ENCODE measurements around the gene CHGA.

Gene CHGA

DNA sequence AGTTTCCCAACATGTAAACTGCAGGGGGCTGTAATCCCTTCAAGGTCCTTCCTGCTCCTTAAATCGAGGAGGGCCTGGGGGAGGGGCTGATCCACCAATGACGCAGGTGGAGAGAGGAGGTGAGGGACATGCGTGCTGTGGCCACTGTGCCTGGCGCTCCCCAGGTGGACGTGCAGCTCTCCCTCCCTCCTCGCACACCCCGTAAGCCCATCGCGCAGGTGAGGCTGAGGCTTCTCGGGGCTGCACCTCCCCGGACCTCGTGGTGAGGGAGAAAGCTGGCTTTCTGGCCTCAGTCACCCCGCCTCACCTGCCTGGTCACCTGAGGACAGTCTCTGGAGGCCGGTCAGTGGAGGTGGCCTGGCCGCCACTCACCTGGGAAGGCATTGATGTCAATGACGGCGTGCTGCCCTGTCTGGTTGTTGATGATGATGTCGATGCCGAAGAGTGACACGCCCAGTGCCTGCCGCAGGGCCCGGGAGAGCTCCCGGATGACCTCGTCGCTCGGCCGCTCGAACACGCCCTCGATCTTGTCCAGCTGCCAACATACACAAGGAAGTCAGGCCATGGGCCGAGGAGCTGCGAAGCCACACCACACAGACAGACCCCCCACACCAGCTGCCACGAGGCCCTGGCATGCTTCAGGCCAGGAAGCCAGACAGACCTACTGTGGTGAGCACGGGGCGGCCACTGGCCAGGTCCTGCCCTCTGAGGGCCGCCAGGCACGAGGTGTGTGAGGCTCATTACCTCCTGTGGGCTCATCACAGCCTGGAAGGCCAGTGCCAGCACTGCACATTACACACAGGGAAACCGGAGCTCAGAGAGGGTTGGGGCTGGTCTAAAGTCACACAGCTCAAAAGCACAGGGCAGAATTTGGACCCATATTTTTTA is 23.3 kb downstream of the CHGA start:
- DNase-seq: no peak

DNA sequence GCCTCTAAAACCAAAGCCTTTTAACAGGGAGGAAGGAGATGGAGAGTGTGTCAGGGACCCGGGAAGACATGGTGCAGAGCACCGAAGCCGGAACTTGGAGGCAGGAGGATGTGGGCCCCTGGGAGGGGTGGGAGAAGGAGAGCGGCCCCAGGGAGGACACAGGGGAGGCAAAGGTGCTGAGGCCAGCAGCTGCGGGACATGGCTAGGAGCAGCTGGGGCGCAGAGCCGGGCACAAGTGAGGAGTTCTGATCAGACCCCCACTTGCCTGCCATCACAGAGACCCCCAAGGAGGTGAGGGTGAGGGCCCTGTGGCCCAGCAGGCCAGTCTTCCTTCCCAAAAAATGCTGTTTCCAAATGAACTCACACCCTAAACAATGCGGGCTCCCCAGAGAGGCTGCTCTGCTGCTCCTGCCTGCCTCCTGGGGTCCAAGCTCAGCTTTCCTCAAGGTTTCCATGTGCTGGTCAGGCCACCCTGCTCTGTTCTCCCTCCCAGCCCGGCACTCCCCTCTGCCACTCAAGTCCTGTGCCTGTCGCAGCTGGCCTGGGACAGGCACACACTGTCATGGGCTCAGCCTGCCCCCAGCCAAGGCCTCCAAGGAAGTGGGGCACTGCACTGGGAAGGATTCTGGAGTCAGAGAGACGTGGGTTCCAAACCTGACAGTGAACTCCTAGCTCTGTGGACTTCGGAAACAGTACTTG is 24.0 kb downstream of the CHGA start:
- DNase-seq: no peak

DNA sequence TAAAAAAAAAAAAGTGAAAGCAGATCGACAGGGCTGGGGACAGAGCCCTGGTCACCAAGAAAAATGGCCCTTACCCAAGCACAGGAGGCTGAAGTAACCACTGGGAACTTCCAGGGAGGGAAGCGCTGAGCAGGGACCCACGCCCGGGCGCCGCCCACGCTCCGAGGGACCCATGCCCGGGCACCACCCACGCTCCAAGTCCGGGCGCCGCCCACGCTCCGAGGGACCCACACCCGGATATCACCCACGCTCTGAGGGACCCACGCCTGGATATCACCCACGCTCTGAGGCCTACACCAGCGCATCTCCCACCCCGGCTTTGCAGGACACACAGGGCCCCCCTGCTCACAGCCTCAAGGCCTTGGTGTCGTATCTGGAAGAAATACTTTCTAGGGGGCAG is 25.7 kb downstream of the CHGA start:
- DNase-seq: no peak

DNA sequence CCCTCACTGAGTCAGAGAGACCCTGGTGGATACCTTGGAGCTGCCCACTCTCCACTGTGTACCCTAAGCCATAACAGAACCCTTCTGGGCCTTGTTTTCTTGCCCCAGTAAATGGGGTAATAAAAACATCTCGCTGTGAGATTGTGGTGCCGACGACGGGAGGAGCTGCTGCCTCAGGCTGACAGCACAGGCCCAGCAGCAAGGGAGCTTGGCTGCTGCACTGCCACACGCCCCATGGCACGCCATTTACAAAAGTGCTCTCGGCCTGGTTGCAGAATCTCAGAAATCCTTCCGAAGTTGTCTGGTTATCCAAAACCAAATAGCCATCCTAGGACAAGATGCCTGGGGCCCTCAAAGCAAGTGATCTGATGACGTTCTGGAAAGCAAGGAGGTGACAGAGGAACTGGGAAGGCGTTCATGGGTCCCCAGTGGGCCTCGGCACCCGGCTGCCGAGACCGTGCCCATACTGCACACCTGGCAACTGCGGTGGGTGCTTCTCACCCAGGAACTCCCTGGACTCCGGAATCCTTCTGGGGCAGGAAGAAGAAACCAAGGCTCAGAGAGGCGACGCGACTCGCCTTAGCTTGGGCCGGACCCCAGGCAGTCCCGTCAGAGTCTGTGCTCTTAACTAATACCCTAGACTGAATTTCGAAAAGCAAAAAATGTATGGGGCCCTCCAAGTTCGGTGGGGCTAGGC is 26.7 kb downstream of the CHGA start:
- DNase-seq: no peak

DNA sequence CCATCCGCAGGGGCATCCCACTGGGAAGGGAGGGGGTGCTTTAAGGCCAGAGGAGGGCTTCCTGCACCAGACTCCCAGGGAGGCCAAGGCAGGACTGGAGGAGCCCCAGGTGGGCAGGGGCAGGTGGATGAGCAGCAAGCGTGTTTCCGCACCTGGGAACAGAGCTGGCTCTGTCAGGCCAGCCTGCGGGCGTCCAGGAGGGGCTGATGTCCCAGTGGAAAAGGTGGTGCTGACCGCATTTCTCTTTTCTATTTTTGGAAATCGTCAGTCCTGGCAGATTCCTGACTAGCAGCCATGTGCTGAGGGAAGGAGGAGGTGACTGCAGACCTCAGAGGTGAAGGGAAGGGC is 27.2 kb downstream of the CHGA start:
- DNase-seq: no peak

DNA sequence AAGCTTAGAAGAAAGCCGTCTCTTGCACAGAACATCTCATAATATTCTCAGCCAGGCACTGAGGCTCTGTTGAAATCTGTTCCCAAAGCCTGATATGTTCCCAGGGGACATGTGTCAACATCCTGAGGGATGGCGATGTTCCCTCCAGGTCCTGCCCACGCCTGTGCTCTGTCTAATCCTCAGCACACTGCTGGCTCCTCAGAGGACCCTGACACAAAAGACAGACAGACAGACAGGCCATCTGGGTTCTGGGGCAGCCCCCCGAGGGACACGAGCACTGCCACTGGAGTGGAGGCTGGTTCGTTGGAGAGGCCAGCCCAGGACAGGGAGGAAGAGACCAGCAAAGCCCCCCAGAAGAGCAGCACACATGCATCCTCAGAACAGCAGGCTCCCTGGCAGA is 27.8 kb downstream of the CHGA start:
- DNase-seq: no peak

DNA sequence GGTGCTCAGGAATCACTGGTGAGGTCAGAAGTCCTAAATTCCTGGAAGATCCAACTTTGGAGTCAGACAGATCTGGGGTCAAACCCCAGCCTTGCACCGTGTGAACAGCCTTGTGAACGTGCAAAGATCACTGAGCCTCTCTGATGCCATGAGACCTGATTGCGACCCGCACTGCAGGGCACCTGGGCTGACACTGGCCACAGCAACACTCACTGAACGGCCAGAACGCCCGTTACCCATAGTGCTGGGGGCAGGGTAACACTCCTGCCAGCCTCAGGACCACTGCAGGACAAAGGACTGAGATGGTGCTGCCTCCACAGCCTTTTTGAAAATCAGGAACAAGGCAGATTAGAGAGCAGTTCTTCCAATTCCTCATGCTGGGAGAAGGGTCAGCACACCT is 28.3 kb downstream of the CHGA start:
- DNase-seq: no peak

DNA sequence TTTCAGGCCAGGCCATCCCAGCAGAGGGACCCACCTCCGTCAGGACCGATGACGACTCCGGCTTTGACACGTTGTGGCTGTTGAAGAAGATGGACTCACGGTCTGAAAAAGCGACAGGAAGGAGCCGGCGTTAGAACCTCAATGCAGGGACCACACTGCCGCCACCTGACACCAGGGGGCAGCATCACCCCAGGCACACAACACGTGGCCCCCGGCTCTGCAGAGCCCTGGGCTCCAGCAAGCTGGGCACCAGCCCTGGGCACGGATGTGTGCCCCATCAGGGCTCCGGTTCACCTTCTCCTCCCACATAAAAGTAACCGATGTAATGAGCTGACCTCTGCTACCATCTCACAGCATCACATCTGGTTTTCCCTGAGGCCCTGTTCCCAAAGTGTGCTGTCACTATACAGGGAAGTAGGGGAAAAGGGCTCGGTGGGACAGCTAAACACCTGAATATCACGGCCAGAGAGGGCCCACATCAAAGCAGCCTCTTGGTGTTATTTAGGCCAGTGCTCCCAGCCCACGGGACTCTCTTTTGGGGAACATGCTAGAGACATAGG is 29.0 kb downstream of the CHGA start:
- no peak for DNase-seq

- no peak for DNase-seq
Observed at GRCh38 chr14:92952481-92953298, 29.7 kb downstream of the CHGA start.

- no peak for DNase-seq
Observed at GRCh38 chr14:92953526-92953925, 30.6 kb downstream of the CHGA start.

DNA sequence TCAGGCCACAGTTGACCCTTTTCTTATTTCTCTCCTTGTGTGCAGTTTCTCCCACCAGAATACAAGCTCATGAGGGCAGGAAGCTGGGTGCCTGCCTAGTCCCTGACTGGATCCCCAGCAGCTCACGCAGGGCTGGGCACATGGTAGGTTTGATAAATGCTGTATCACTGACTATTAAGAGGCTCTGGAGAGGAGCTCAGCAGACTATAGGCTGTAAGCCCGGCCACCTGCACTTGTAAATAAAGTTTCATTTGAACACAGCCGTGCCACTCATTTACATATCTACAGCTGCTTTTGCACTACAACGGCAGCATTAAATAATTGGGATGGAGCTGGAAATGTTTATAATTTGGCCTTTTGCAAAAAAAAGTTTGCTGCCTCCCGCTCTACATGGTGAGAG is 32.0 kb downstream of the CHGA start:
- no peak for DNase-seq

DNA sequence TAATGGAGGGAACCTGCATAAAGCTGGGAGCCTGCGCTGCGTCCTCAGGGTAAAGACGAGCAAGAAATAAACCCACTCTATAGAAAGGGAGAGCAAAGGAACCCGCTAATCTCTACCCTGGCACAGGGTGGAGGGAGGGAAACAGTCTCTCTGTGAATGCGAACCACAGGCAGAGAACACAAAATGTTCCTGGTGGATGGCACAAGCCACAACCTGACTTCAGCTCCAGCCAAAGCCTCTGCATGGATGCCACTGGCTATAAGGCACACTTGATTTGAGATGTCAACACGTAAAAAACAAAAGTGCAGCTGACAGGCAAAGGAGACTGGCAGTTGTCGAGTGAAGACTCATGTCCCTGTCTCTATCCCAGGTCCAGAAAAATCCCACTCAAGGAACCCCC is 32.4 kb downstream of the CHGA start:
- DNase-seq: no peak

GRCh38 chr14:92956961-92957360 is 34.0 kb downstream of the CHGA start:
- DNase-seq: no peak

- no peak for DNase-seq
Observed at GRCh38 chr14:92958373-92959188, 35.6 kb downstream of the CHGA start.

DNA sequence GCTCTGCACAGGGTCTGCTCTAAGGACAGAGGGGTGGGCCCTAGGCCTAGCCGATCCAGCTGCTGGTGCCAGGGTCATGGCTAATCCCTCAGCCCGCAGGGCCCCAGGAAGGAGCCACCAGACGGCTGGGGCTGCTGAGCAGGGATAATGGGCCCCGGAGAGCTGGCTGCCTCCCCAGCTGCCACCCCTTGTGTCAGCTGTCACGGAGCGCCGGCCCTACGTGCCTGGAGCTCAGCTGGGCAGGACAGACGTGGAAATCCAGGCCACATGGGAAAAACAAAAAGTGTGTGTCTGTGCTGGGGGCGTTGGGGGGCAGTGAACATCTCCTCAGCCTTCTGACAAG is 36.2 kb downstream of the CHGA start:
- no peak for DNase-seq

- DNase-seq: no peak
Observed at GRCh38 chr14:92959761-92960680, 37.1 kb downstream of the CHGA start.

DNA sequence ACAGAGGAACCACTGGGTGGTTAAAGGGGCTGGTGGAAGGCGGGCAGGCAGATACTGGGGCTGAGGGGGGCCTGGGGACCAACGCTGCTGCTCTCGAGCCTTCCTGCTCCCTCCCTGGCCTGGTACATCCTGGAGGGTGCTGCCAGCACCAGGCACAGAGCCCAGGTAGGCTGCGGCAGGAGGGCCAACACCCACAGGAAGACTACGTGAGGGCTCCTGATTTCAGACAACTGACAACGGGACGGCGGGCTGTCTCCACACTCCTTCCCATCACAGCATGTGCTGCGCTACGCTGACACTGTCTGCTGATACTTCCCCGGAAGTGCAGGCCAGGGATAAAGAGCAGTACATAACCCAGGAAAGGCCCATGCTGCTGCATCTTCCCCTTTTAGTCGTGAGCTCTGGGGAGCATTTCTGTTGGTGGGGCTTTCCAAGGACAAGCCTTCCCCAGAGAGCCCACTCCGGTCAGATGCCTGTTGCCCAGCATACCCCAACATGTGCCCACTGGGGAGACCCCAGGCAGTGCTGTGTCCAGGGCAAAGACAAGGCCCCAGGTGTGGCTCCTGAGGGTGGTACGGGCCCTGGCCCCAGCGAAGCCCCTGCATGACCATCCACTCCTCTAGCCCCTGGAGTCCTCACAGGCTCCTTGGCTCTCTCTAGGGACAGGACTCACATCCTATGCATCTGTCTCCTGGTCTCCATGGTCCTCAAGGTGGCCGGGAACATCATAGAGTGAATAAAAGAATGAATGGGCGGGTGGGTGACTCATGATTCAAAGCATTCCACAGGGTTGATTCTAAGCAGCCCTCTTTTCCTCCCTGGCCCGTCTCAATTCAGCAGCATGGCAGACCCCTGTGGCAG is 38.0 kb downstream of the CHGA start:
- no peak for DNase-seq

DNA sequence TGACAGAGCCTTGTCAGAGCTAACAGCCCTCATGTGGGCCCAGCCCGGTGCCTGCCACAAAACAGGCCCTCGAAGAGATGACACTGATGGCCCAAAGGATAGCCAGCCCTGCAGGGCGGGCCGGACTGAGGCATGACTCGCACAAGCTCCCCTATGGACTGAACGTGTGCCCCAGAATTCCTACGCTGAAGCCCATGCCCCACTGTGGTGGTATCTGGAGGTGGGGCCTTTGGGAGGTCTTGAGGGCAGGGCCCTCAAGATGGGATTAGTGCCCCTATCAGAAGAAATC is 38.6 kb downstream of the CHGA start:
- no peak for DNase-seq

DNA sequence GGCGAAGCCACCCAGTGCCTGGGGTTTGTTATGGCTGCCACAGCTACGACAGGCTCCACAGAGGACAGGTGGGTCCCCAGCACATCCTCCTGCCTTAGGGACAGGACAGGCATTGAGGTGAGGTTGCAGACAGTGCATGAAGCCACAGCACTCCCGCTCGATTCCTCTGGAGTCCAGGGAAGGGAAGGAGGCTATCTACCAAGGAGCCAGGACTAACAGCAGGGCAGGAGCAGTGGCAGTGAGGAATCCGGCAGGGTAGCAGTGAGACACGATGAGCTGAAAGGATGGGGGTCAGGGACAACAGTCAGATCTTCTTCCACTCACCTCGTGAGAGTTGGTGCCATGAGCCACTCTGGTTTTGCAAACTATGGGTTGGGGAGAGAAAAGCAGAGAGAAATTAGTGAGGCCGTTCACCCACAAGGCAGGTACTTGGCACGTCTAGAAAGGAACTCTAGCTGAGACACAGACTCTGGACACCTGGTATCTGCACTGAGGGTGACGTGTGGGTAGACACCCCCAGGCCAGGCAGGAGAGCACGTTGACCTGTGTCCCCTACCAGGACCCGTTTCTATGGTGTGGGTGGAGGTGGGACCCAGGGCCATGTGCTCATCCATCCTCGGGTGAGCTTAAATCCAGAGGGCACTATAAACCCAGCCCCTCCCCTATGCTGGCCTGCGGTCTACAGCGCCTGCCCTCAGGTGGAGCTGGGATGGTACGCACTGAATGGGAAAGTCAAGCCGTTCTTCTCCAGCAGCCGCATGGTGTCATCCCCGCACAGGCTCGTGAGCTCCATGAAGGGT is 39.3 kb downstream of the CHGA start:
- no peak for DNase-seq

GRCh38 chr14:92962831-92963095 is 39.8 kb downstream of the CHGA start:
- DNase-seq: no peak
